Vagina (tissue), 2 donors: ENCODE data around the gene PPP1R2. TPM values are rescaled to one million over a fixed set of nuclear protein-coding genes. Genes with fewer than 3 reads are reported as not detected.
"Not testable (repeated sequence)": the region's sequence is repeated elsewhere in the genome, so short reads cannot be mapped to it uniquely, and the experiment has no call there.

Source experiments
- DNase-seq, 2 donors: peaks; one replicate each; pipeline ENCODE4 v3.0.0-alpha.2; 2017; ENCODE audit errors: extremely low spot score in 2 of 2
- H3K27ac ChIP-seq: fragments of 200-600 bp; sonication (generic); one replicate; pipeline ENCODE4 v1.5.1; 2019
- H3K27me3 ChIP-seq: fragments of 200-600 bp; sonication (generic); one replicate; pipeline ENCODE4 v1.5.1; 2019
- H3K36me3 ChIP-seq, 2 donors: fragments of 200-600 bp; sonication (generic); one replicate each; pipeline ENCODE4 v1.5.1; 2017 to 2019
- H3K4me1 ChIP-seq: fragments of 200-600 bp; sonication (generic); one replicate; pipeline ENCODE4 v1.5.1; 2019
- H3K4me3 ChIP-seq, 2 donors: fragments of 200-600 bp; sonication (generic); 1 replicate in 1 of 2; 2 replicates in 1 of 2; pipeline ENCODE4 v1.5.1; 2016 to 2019
- H3K9me3 ChIP-seq: fragments of 200-600 bp; sonication (generic); one replicate; pipeline ENCODE4 v1.5.1; 2019
- CTCF ChIP-seq, 3 experiments: fragments of 450-650 bp in 2 of 3; fragments of 200-600 bp in 1 of 3; sonication (generic) in 1 of 3; IDR thresholded peaks; one replicate each; pipeline ENCODE4 v1.5.1; 2017 to 2019; ENCODE audit warnings: antibody characterized with exemption in 3 of 3, mild to moderate bottlenecking in 2 of 3, moderate library complexity in 2 of 3
- POLR2A ChIP-seq, 2 donors: fragments of 450-650 bp; IDR thresholded peaks; one replicate each; pipeline ENCODE4 v1.6.1; 2017; ENCODE audit warnings: antibody characterized with exemption in 2 of 2, mild to moderate bottlenecking in 2 of 2, moderate library complexity in 2 of 2
- POLR2AphosphoS5 ChIP-seq, 2 donors: sonication (generic); formaldehyde crosslinking; IDR thresholded peaks; one replicate each; pipeline ENCODE4 v1.9.0; 2017; ENCODE audit warnings: antibody characterized with exemption in 2 of 2, mild to moderate bottlenecking in 2 of 2, low read depth in 1 of 2; ENCODE audit not compliant: insufficient read depth in 1 of 2
- intact Hi-C: fragments of 100-400 bp; cut with DNase I; formaldehyde crosslinking; loops from one replicate; pipeline ENCODE4 v1.15.1; 2023
- total RNA-seq: library from RNA; depleted of rRNA; stranded (reverse); fragments of >200 nt; gene quantifications from one replicate; pipeline ENCODE4 v1.2.3, GENCODE V29; 2016

Gene PPP1R2
- total RNA-seq, 1 donor from 2014 or later, result 98.0 TPM

DNA sequence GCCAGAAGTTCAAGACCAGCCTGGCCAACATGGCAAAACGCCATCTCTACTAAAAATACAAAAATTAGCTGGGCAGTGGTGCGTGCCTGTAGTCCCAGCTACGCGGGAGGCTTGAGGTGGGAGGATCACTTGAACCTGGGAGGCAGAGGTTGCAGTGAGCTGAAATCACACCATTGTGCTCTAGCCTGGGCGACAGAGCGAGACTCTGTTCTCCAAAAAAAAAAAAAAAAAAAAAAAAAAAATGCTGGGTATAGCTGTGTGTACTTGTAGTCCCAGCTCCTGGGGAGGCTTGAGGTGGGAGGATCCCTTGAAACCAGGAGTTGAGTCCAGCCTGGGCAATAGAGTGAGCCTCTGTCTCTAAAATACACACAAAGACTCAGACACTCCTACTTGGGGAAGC lies 32.0 kb downstream of the PPP1R2 start:
- no peak overlapping the region for H3K4me3 ChIP-seq
- TF ChIP-seq POLR2AphosphoS5 (IDR thresholded peaks at IDR 0.05; ENCODE audit: insufficient read depth in 1 of 2, low read depth in 1 of 2), result no peak
- no peak for TF ChIP-seq CTCF (IDR thresholded peaks at IDR 0.05)
- TF ChIP-seq POLR2A (IDR thresholded peaks at IDR 0.05), result no peak
- peaks cover 0 to 22% of the 10 kb centered on the region in 2 donors for H3K36me3 ChIP-seq
- H3K27me3 ChIP-seq, result no peaks in the 10 kb centered on the region
- no peaks in the 10 kb centered on the region for H3K4me1 ChIP-seq
- no peak overlapping the region for H3K27ac ChIP-seq
- H3K9me3 ChIP-seq, result no peaks in the 10 kb centered on the region
- intact Hi-C loops, result no loop called here
- DNase-seq, result no peak

DNA sequence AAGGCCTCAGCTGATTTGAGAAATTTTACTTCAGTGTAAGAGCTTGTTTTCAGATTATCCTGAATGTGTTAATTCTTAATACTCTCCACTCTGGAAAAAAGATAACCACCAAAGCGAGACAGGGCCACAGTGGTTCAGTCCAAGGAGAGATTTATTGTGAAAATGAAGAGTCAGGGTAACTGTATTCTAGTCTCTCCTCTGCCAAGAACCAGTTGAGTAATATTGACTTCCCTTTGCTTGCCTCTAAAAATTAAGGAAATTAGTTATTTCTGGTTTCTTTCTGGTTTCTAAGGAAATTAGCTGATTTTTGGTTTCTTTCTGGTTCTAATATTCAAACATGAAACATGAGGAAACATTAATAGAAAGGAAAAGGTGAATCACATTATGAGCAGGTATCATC lies 34.9 kb downstream of the PPP1R2 start:
- DNase-seq, result no peak
- intact Hi-C loops, result no loop called here
- Histone ChIP-seq H3K9me3 (no peaks in the 10 kb centered on the region), H3K27ac (no peak overlapping the region), H3K4me1 (no peaks in the 10 kb centered on the region), H3K4me3 (no peak overlapping the region), H3K27me3 (no peaks in the 10 kb centered on the region), H3K36me3 (no peaks in the 10 kb centered on the region)
- no peak for TF ChIP-seq POLR2AphosphoS5 (IDR thresholded peaks at IDR 0.05; ENCODE audit: insufficient read depth in 1 of 2, low read depth in 1 of 2)
- no peak for TF ChIP-seq CTCF (IDR thresholded peaks at IDR 0.05)
- no peak for TF ChIP-seq POLR2A (IDR thresholded peaks at IDR 0.05)

GRCh38 chr3:195475614-195476013 lies 67.5 kb downstream of the PPP1R2 start:
- TF ChIP-seq POLR2AphosphoS5 (IDR thresholded peaks at IDR 0.05; ENCODE audit: insufficient read depth in 1 of 2, low read depth in 1 of 2) (no peak), CTCF (IDR thresholded peaks at IDR 0.05) (no peak), POLR2A (IDR thresholded peaks at IDR 0.05) (no peak)
- intact Hi-C loops, result no loop called here
- no peaks in the 10 kb centered on the region for H3K36me3 ChIP-seq

GRCh38 chr3:195475116-195475515 lies 68.0 kb downstream of the PPP1R2 start:
- H3K27me3 ChIP-seq, H3K4me1 ChIP-seq, intact Hi-C loops, H3K27ac ChIP-seq, DNase-seq, H3K4me3 ChIP-seq, H3K9me3 ChIP-seq, H3K36me3 ChIP-seq: not testable (repeated sequence)

More at GRCh38 chr3:195475614-195476013, 67.5 kb downstream of the PPP1R2 start:
- Histone ChIP-seq H3K27ac (no peak overlapping the region), H3K9me3 (no peaks in the 10 kb centered on the region), H3K4me3 (no peak overlapping the region), H3K27me3 (no peaks in the 10 kb centered on the region), H3K4me1 (no peaks in the 10 kb centered on the region)
- no peak for DNase-seq

DNA sequence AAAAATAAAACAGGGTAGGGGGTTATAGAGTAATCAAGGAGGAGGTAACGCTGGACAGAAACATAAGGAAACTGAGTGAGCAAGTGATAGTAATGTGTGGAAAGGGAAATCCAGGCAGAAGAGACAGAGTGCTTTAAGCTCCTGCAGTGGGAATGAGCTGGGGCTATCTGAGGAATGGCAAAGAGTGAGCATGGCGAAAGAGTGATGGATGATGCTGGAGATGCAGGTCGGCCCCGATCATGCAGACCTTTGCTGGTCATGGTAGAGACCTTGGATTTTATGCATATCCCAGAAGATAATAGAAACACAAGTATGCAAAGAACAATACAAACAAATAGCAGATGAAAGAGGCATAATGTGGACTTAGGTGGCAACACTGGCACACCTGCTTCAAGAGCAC lies 74.3 kb downstream of the PPP1R2 start:
- Histone ChIP-seq H3K9me3 (no peaks in the 10 kb centered on the region), H3K27ac (no peak overlapping the region), H3K36me3 (no peaks in the 10 kb centered on the region), H3K27me3 (no peaks in the 10 kb centered on the region), H3K4me3 (no peak overlapping the region), H3K4me1 (no peaks in the 10 kb centered on the region)
- intact Hi-C loops, result no loop called here
- no peak for DNase-seq
- no peak for TF ChIP-seq POLR2AphosphoS5 (IDR thresholded peaks at IDR 0.05; ENCODE audit: insufficient read depth in 1 of 2, low read depth in 1 of 2)
- TF ChIP-seq POLR2A (IDR thresholded peaks at IDR 0.05), result no peak
- no peak for TF ChIP-seq CTCF (IDR thresholded peaks at IDR 0.05)

GRCh38 chr3:195468391-195468776 lies 74.7 kb downstream of the PPP1R2 start:
- Histone ChIP-seq H3K27ac (no peak overlapping the region), H3K4me3 (no peak overlapping the region), H3K36me3 (no peaks in the 10 kb centered on the region), H3K9me3 (no peaks in the 10 kb centered on the region), H3K27me3 (no peaks in the 10 kb centered on the region), H3K4me1 (no peaks in the 10 kb centered on the region)
- intact Hi-C loops, result no loop called here
- no peak for TF ChIP-seq POLR2AphosphoS5 (IDR thresholded peaks at IDR 0.05; ENCODE audit: insufficient read depth in 1 of 2, low read depth in 1 of 2)
- TF ChIP-seq CTCF (IDR thresholded peaks at IDR 0.05), result no peak
- TF ChIP-seq POLR2A (IDR thresholded peaks at IDR 0.05), result no peak
- DNase-seq, result no peak
